NOMO-1 (cell line): ENCODE measurements around the gene CCR2.
"Not testable (repeated sequence)": the region's sequence is repeated elsewhere in the genome, so short reads cannot be mapped to it uniquely, and the experiment has no call there.

Source experiments
- DNase-seq, 2 experiments: peaks; one replicate each; lab custom pipeline; 2025; ENCODE audit not compliant: unreplicated experiment in 2 of 2; lab: John Stamatoyannopoulos, UW

CCR2 gene

DNA sequence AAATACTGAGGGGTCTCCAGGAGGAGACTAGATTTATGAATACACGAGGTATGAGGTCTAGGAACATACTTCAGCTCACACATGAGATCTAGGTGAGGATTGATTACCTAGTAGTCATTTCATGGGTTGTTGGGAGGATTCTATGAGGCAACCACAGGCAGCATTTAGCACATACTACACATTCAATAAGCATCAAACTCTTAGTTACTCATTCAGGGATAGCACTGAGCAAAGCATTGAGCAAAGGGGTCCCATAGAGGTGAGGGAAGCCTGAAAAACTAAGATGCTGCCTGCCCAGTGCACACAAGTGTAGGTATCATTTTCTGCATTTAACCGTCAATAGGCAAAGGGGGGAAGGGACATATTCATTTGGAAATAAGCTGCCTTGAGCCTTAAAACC lies 21.3 kb downstream of the CCR2 start:
- no peak for DNase-seq

DNA sequence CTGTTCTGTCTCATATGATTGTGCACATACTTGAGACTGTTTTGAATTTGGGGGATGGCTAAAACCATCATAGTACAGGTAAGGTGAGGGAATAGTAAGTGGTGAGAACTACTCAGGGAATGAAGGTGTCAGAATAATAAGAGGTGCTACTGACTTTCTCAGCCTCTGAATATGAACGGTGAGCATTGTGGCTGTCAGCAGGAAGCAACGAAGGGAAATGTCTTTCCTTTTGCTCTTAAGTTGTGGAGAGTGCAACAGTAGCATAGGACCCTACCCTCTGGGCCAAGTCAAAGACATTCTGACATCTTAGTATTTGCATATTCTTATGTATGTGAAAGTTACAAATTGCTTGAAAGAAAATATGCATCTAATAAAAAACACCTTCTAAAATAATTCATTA lies 21.9 kb downstream of the CCR2 start:
- no peak for DNase-seq

DNA sequence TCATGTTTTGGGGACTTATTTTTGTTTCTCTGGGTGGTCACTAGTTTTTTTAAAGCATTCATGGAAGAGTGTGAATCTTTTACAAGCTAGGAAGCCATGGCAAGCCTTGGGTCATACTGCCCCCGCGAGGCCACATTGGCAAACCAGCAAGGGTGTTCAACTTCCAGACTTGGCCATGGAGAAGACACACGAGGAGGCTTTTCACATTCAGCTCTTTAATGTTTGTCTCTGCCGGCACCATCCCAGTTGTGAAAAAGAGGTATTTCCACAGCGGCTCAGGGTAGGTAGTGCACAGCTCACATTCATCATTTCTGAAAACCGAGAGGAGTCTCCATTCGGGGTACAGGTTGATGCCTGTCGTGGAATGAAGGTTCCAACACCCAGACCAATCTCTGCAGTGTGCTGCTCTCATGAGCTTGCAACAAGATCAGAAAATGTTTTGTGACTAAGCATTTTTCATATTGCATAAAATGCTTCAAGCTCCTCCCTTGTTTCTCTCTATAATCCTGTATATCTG lies 24.6 kb downstream of the CCR2 start:
- peak; percentile 46 to 69 for DNase-seq

DNA sequence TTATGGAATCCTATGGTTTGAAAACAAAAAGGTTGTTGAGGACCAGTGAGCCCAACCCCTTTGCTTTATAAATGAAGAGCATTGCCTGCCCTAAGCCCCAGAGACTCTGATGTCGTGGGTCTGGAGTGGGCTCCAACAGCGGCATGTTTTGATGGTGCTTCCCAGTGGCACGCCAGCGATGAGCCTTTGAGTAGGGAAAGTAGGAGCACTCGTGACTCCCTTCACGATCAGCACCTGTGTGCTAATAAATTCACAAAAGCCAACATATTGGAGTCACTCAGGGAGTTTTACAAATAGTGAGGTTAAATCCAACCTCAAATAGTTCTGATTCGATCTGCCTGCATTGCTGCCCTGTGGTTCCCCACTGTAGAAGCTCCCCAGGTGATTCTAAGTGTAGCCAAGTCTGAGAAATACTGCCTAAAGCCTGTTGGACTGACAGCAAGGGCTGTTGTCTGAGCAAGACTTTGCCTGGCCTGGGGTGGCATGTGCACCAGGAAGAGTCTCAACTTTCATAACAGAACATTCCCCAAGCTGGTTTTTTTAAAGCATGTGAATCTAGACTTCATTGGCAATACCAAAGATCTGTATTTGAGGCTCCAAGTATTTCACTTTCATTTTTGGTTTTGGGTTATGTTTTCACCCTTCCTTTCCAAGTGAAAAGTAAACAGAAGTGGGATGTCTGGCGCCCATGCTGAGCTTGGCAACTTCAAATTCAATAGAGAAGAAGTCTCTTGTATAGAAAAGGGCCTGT lies 26.7 kb downstream of the CCR2 start:
- DNase-seq: no peak

DNA sequence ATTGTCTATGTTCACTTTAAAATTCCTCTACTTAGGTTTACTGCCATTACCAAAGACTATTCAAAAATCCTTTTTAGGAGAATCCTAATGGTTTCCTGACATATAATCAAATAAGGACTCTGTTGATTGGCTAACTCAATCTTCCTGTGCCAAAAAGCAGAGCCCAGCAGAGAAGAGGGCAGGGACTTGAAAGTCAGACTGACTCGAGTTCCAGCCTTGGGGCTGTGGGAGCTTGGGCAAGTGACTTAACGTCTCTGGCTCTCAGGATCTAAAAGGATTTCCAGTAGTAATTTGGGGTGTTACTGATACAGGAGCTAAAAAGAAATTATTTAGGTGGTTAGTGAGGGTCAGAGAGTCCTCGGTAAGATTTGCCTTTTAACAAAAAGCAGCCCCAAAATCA lies 27.7 kb downstream of the CCR2 start:
- no peak for DNase-seq

DNA sequence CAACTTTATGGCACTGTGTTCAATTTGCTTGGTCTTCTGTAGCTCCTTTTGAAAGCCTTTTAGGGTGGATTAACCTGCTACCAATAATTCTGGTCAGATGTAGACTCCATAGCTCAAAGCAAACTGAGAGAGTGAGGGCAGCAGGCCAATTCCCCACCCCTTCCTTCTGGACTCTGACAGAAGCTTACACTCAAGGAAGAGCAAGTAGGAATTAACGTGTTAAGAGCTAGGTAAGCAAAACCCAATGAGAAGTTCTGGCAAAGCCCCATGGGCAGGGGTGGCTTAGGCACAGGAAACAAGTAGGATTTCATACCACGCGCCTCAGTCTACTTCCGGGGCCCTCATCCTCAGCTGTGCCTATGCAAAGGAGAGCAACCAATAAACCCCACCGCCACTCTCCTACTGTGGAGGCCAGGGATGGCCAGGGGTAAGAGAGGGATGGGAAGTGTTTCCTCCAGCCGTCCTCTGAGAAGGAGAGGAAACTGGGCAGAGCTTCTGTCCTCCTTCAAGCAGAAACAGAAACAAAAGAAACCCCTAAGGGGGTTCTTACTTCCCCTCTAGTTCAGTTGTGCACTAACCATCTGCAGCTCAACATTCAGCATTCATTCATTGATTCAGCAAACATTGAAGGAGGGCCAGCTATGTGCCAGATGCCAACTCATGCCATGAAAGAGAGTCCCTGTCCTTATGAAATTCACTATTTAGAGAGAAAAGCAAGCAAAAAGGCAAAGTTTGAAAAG lies 29.5 kb downstream of the CCR2 start:
- DNase-seq: no peak

DNA sequence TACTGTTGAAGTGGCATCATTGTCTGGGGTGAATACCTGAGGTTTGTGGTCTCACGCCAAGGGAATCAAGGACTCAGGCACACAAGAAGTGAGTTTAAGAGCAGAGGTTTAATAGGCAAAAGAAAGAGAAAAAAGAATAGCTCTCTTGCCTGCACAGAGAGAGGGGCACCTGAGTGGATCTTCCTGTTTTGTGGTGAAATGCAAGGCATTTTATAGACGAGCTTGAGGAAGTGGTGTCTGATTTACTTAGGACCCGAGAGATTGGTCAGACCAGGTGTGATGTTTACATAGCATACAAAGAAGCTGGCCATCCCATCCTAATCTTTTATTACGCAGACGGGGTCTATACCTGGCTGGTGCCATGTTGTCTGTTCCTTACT lies 30.0 kb downstream of the CCR2 start:
- peak; percentile 38 to 56 for DNase-seq

DNA sequence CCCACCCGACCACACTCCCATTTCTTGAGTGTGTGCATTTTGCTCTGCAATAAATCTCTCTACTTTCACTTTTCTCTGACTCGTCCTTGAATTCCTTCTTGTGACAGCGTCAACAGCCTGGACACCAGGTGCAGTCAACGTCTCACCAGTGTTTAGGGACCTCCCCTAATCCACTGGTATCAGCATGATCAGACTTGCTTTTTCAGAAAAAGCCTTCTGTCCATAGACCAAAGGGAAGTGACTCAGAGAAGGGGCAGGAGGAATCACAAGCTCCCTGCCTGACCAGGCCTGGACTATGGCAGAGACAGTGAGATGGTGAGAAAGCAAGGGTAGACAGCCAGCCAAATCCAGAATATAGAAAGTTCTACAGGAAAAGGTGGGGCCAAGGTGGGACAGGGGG lies 32.3 kb downstream of the CCR2 start:
- DNase-seq: peak; percentile 30 to 72

DNA sequence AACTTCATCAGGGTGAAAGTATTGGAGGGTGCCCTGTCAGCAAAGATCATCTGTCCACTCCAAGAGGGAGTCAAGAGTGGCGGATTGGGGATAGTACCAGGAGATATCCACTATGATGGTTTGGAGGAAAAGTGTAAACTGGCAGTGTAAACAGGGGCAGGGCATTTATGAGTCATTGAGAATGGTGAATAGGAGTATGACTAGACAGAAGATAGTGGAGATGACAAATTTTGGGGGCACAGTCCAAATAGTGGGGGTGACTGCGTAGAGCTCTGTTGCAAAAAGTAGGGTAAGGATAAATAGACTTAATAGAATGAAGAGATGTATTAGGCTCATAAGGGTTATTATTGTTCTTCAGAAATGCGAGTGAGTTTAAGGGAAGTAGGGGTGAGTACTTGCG lies 34.9 kb downstream of the CCR2 start:
- not testable (repeated sequence) for DNase-seq

DNA sequence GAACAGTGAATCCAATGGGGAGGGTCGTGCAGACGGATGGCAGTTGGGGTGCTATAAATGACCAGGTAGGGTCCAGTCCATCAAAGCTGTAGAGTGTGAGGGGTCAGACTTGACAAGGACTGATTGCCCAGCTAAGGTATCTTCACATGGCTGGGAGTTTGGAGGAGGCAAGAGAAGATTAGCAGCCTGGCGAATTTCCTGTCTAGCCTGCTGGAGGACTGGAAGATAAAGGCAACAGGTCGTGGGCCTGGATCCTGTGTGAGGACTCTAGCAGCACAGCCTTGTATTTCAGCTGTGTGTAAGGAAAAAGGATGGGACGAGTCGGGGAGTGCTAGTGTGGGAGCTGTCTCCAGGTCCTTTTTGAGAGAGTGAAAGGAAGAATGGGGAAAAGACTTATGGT lies 35.4 kb downstream of the CCR2 start:
- no peak for DNase-seq

DNA sequence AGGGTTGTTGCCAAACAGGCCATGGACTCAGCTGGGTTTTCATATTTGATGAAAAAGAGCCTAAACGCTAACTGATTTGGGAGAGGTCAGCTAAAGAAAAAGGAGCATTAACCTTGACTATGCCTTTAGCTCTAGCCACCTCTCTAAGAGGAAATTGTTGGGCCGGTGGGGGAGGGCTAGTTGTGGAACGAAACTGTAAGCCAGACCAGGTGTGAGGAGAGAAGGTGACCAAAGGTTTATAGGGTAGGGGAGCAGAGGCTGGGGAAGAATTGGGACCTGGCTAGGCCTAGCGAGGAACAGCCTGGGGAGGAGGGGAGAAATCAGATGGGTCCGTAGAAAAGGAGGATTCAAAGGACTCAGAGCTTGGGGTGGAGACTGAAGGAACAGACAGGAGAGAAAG lies 37.6 kb downstream of the CCR2 start:
- DNase-seq: not testable (repeated sequence)

DNA sequence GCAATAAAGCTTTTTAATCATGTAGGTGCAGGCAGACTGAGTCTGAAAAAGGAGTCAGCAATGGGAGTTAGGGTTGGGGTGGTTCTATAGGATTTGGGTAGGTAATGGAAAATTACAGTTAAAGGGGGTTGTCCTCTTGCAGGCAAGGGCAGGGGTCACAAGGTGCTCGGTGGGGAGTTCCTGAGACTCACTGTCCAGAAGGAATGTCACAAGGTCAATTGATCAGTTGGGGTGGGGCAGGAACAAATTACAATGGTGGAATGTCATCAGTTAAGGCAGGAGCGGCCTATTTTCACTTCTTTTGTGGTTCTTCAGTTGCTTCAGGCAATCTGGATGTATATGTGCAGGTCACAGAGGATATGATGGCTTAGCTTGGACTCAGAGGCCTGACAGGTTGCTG lies 39.1 kb downstream of the CCR2 start:
- no peak for DNase-seq

DNA sequence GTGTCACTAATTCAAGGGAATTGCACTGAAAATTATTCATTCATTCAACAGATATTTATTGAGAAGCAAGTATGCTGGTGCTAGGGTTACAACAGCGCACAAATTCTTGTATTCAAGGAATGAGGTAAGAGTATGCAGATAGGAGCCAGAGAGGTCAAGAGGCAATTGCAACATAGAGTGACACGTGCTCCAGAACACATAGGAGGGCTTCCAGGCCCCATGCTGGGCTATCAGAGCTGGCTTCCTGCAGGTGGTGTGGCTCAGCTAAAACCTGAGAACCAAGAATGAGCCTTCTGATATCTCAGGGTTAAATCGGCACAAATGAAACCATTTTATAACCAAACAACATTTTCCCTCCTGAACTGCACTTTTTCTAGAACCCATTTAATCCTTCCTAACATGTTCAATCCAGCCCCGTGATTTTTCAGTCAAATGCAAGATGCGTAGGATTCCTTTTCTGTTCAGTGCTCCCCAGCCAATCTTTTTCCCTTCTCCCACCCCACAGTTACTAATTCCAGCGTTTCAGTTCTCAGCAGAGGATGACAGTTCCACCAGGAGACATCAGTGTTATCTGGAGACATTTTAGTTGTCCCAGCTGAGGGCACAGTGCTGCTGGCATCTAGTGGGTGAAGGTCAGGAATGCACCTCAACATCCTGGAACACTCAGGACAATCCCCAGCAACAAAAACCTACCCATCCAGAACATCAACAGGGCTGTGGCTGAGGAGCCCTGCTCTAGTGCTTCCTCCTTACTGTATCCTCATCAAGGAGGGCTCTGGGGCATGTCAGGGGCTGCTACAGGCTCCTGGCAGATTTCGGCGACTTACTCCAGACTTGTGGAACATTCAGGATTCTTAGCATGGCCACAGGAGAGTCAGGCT lies 39.9 kb downstream of the CCR2 start:
- peak; percentile 61 to 81 for DNase-seq

DNA sequence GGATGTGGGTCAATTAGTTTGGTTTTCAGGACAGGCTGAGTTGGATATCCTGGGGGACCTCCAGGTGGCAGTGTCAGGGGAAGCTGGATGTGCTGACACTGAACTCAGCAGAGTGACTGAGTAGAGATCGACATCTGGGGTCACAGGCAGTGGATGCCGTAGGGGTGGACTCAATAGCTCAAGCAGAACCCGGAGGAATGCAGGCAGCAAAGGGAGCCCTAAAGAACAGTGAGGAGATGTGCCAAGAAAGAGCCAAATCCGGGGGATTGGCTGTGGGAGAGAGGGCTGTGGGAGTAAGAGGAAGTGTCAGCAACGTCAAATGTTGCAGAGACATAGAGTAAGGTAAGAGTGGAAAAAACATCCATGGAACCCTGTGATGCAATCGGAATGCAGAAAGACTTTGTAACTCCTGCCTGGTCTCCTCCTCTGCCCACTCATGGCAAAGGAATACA lies 41.3 kb downstream of the CCR2 start:
- peak in 1 of 2 experiments; percentile 35 for DNase-seq

DNA sequence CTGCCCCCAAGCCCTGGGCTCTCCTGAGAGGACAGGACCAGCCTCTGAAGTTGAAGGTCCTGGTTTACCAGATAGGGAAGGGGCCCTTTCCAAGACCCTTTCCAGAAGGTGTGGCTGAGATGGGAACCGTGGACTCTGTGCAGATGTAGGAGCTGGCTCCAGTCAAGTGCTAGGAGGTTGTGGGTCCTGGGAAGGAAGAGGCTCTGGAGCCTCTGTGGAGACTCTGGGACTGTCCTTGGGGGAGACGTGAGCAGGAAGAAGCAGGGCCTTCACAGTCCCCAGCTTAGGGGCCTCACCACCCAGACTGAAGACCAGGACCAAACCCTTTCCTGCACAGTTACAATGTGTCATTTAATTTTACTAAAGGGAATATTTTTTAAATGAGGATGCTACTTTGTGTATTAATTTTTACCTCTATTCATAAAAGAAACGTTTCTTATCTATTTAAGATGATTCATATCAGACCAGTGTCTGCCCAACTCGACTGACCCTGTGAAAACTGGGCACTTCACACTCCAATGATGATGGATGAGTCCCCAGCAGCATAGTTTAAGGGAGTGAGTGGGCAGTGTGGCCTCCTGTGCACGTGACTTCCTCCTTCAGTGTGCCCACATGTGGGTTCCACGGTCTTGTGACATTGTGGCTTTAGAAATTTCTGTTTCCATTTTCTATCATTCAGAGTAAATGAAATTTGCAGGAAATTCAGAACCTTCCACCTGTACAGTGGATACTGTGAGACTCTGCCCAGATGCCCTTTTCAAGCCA lies 42.0 kb downstream of the CCR2 start:
- peak; percentile 22 to 38 for DNase-seq

DNA sequence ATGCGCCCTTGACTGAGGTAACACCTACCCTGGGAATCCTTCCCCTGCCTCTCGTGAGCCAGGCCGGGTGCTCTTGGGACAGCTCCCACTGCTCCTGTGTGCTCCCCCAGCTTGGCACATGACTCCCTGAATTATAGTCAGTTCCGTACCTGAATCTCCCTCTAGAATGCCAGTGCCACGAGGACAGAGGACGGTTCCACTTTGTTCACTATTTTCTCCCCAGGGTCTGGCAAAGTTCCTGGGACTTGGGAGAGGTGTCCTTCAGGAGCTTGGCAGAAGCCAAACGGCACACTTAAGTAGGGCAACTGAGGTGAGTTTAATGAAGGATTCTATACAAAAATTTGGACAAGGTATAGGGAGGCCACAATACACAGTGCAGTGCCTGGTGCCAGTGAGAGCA lies 43.2 kb downstream of the CCR2 start:
- no peak for DNase-seq

DNA sequence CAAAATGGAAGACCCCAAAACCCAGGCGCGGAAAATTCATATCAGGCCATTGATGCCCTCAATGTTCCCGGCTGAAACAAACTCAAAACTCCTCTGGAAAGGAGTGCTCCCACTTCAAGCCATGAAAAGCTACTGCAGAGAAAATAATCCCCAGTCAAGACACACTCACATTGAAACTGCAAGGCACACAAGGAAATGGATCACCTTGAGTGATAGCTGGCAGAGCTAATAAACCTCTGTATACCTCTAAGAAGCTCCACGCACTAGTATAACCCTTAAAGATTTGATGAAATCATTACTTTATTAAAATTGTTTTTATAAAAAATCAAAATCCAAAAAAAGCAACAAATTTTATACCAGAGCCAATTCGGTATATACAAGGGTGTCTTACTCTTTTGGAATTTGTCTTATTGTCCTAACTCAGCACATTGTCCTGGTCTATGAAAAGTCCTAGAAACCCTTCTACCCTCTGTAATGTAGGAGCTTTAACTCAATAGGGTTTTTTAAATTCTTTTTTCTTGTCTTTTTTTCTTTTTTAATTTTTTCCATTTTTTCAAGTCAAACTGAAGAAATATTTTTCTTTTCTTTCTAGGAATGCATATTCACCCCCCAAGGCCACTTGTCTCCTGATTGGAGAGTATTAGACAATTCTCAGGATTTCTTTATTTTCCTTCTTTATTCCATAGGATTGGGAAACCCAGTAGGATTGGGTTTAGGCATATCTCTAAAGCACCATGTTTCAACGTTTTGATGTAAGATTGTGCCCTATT lies 44.5 kb downstream of the CCR2 start:
- DNase-seq: no peak

DNA sequence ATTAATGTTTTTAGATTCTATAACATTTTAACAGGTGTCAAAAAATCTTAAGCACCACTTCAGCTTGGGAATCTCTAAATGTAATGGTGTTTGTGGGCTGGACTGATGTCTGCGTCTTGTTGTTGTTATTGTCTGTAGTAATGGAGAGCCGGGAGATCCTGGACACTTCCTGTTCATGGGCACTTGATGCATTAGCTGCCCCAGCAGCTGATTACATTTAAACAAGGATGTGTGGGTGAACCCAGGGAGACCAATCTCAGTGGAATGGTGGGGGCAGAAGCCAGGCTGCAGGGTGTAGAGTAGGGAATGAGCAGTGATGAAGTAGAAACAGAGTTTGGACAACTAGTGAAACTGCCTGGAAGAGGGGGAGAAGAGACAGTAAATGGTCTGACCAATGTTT lies 45.2 kb downstream of the CCR2 start:
- DNase-seq: no peak

DNA sequence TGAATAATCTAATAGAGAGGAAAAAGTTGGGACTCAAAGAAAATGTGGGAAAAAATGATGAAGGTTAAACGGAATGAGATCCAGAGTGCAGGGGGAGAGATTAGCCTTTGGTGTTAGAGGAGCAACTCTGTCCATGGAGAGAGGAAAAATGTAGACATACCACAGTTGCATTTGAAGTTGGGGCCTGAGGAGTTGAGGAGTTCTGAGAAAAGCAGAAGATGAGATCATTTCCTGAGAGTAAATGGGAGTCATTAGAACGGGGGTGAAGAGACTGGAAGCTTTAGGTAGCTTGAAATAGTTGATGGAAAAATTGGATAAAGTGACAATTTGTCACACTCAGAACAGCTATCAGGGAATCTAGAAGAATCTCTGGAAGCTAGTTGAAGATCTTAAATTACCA lies 45.6 kb downstream of the CCR2 start:
- no peak for DNase-seq
